GM10266 (cell line): ENCODE measurements around the gene GLE1.
"Not testable (repeated sequence)": the region's sequence is repeated elsewhere in the genome, so short reads cannot be mapped to it uniquely, and the experiment has no call there.

Experiments used
- DNase-seq: peaks from one replicate; pipeline ENCODE4 v3.0.0; 2012; ENCODE audit errors: extremely low spot score
- CTCF ChIP-seq: IDR thresholded peaks from 2 replicates; pipeline ENCODE4 v1.5.1; 2012; ENCODE audit warnings: mild to moderate bottlenecking, low read depth; ENCODE audit not compliant: control insufficient read depth, insufficient read depth; ENCODE audit errors: missing control alignments

Gene GLE1

GRCh38 chr9:128495804-128496417 is 8.6 kb upstream of the GLE1 start:
- no peak for TF ChIP-seq CTCF

DNA sequence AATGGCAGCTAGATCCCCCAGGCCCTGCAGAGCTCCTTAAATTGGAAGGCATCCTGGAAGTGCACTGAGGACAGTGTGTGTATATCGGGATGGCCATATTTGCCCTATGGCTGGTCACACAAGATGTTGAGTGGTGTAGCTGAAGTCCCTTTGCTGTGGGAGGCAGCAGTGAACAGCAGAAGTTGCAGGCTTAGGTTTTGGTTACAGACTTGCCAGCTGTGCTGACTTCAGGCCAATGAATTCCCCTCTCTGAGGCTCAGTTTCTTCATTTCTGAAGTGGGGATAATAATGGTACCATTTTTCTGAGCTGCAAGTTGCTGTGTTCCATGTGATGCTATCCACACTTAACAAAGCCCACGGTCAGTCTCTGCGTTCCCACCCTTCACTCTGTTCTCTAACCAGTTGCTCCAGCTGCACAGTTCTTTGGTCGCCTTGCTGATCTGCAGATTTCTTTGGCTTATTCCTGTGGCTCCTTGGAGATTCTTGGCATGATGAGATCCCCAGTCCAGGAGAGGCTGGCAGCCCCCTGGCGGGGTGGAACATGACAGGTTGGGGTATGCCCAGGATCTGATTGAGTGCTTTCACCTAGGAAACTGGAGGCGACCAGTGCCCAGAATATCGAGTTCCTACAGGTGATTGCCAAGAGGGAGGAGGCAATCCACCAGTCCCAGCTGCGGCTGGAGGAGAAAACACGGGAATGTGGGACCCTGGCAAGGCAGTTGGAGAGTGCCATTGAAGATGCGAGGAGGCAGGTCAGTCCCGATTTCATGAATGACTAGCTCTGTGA is 6.5 kb upstream of the GLE1 start:
- TF ChIP-seq CTCF, result peak; percentile 7
- DNase-seq, result no peak

More at GRCh38 chr9:128495804-128496417, 8.6 kb upstream of the GLE1 start:
- no peak for DNase-seq

GRCh38 chr9:128498911-128499310 is 5.6 kb upstream of the GLE1 start:
- DNase-seq, result no peak
- no peak for TF ChIP-seq CTCF

DNA sequence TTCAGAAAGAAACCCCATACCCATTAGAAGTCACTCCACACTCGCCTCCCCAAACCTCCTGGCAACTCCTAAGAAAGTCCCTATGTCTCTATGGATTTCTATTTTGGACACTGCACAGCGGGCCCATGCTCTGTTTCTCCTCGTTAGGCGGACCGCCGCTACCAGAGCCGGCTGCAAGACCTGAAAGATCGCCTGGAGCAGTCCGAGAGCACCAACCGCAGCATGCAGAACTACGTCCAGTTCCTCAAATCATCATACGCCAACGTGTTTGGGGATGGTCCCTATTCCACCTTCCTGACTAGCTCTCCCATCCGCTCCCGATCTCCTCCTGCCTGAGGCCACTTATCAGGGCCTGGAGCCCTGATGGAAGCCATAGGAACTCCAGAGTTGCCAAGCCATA is 4.6 kb upstream of the GLE1 start:
- TF ChIP-seq CTCF, result no peak
- DNase-seq, result no peak

- DNase-seq, result not testable (repeated sequence)
These were observed 1.1 kb upstream of the GLE1 start for GRCh38 chr9:128503415-128503825.

DNA sequence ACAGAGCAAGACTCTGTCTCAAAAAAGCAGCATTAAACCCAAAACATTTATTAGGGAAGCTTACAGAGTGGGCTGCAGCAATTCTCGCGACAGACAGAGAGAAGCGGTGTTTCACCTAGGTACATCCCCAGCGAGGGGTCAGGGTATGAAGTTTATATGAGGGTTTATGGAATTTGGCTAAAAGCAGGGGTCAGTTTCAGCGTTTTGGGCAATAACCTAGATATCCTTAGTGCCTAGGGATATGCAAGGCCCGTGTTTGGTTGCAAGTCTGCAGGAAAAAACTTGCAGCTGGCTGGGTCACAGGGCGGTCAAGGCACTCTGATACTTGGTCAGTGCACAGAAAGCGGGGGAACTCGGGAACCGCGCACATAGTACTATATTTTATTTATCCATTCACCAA is 649 bp upstream of the GLE1 start:
- no peak for TF ChIP-seq CTCF
- peak; percentile 27 for DNase-seq

DNA sequence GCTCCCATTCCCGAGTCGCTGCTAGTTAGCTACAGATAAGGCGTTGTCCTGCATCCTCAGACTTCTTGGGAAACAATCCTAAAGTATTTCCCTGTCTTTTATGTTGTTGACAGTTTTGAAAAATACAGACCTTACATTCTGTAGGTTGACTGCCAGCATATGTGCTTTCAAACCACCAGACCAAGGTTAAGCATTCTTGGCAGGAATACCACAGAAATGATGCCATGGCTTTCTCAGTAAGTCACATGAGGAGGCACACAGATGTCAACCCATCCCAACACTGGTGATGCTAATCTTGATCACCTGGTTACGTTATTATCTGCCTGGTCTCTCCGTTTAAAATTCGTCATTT is 871 bp downstream of the GLE1 start:
- no peak for DNase-seq
- TF ChIP-seq CTCF, result no peak

DNA sequence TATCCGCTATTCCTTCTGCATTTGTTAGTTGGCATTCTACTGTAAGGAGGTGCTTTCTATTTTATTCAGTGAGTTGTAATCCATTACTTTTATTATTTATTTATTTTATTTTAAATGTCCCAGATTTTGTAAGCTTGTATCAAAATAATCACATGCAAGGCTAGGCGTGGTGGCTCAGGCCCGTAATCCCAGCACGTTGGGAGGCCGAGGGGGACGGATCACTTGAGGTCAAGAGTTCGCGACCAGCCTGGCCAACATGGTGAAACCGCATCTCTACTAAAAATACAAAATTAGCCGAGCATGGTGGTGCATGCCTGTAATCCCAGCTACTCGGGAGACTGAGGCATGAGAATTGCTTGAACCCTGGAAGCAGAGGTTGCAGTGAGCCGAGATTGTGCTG is 1.4 kb downstream of the GLE1 start:
- not testable (repeated sequence) for DNase-seq
